IMR-90 (cell line): ENCODE data around the gene SUPT3H. TPM values are rescaled to one million over a fixed set of nuclear protein-coding genes. Genes with fewer than 3 reads are reported as not detected.

Experiments used
- ATAC-seq: fragments of 200-7000 bp; cut with Tn5 transposase; 2 replicates; pipeline ENCODE4 v1.9.1; 2020; ENCODE audit warnings: low read depth, mild to moderate bottlenecking, moderate library complexity
- BruUV-seq: library from RNA; stranded (reverse); fragments of 400-500 nt; replicated peaks from 2 replicates; lab custom pipeline; 2021; lab: Mats Ljungman, UMichigan
- CTCF ChIA-PET: fragments of 300-600 bp; formaldehyde crosslinking; extraction: SDS; loops from one replicate; lab custom pipeline; 2021; ENCODE audit warnings: antibody characterized with exemption; lab: Yijun Ruan, JAX
- POLR2A ChIA-PET: fragments of 300-600 bp; sonication (Branson Sonifier 250); formaldehyde crosslinking; loops from one replicate; lab custom pipeline; 2022; ENCODE audit warnings: antibody characterized with exemption; ENCODE audit not compliant: unreplicated experiment; lab: Charles Lee
- DNase-seq: peaks from one replicate; pipeline ENCODE4 v3.0.0; 2013
- H2AFZ ChIP-seq: replicated peaks from 2 replicates; pipeline ENCODE3; 2013; ENCODE audit warnings: low read length, mild to moderate bottlenecking; ENCODE audit not compliant: poor library complexity
- H2AK5ac ChIP-seq: 2 replicates; pipeline ENCODE4 v1.6.1; 2013; ENCODE audit warnings: low read depth, low read length, inconsistent platforms
- H2AK9ac ChIP-seq: replicated peaks from 2 replicates; pipeline ENCODE3; 2013; ENCODE audit warnings: mild to moderate bottlenecking, low read depth, low read length, moderate library complexity; ENCODE audit not compliant: poor library complexity
- H2BK120ac ChIP-seq: 2 replicates; pipeline ENCODE4 v1.6.1; 2013; ENCODE audit warnings: low read depth, low read length, inconsistent platforms
- H2BK15ac ChIP-seq: 3 replicates; pipeline ENCODE4 v1.6.1; 2013; ENCODE audit warnings: low read depth, low read length, inconsistent platforms
- H2BK20ac ChIP-seq: 2 replicates; pipeline ENCODE4 v1.6.1; 2013; ENCODE audit warnings: low read depth, mild to moderate bottlenecking, inconsistent platforms, low read length, moderate library complexity
- H2BK5ac ChIP-seq: 2 replicates; pipeline ENCODE4 v1.6.1; 2013; ENCODE audit warnings: mild to moderate bottlenecking, low read depth, low read length, inconsistent platforms; ENCODE audit not compliant: poor library complexity, severe bottlenecking
- H3K14ac ChIP-seq: replicated peaks from 2 replicates; pipeline ENCODE4 v1.6.1; 2013; ENCODE audit warnings: low read depth, low read length, inconsistent platforms
- H3K18ac ChIP-seq: 2 replicates; pipeline ENCODE4 v1.6.1; 2013; ENCODE audit warnings: low read depth, low read length, control low read depth
- H3K23ac ChIP-seq: 2 replicates; pipeline ENCODE4 v1.6.1; 2013; ENCODE audit warnings: low read depth, low read length, inconsistent platforms
- H3K27ac ChIP-seq: 2 replicates; pipeline ENCODE4 v1.5.1; 2013; ENCODE audit warnings: mild to moderate bottlenecking, control low read depth, low read length; ENCODE audit not compliant: insufficient read depth
- H3K27me3 ChIP-seq: 2 replicates; pipeline ENCODE4 v1.6.1; 2013; ENCODE audit warnings: low read length; ENCODE audit not compliant: control insufficient read depth, insufficient read depth
- H3K36me3 ChIP-seq: 2 replicates; pipeline ENCODE4 v1.6.1; 2013; ENCODE audit warnings: low read length, mixed read lengths; ENCODE audit not compliant: control insufficient read depth, insufficient read depth
- H3K4ac ChIP-seq: 2 replicates; pipeline ENCODE4 v1.6.1; 2013; ENCODE audit warnings: low read depth, low read length, inconsistent platforms
- H3K4me1 ChIP-seq: 2 replicates; pipeline ENCODE4 v1.6.1; 2013; ENCODE audit warnings: low read length, mixed read lengths; ENCODE audit not compliant: control insufficient read depth, insufficient read depth
- H3K4me2 ChIP-seq: 2 replicates; pipeline ENCODE4 v1.6.1; 2013; ENCODE audit warnings: low read depth, mild to moderate bottlenecking, control low read depth, low read length, moderate library complexity
- H3K4me3 ChIP-seq: 2 replicates; pipeline ENCODE4 v1.5.1; 2013; ENCODE audit warnings: low read depth, mild to moderate bottlenecking, control low read depth, low read length, moderate library complexity; ENCODE audit not compliant: insufficient read depth
- H3K56ac ChIP-seq: 2 replicates; pipeline ENCODE4 v1.6.1; 2013; ENCODE audit warnings: low read length, inconsistent platforms; ENCODE audit not compliant: insufficient read depth; ENCODE audit errors: extremely low read depth
- H3K79me1 ChIP-seq, 2 experiments: 2 replicates each; pipeline ENCODE4 v1.6.1; 2013; ENCODE audit warnings: low read length in 2 of 2, inconsistent platforms in 1 of 2, low read depth in 1 of 2
- H3K9ac ChIP-seq: 2 replicates; pipeline ENCODE4 v1.6.1; 2013; ENCODE audit warnings: low read depth, low read length, control low read depth
- H3K9me1 ChIP-seq: 2 replicates; pipeline ENCODE4 v1.6.1; 2013; ENCODE audit warnings: low read length, inconsistent platforms; ENCODE audit not compliant: insufficient read depth
- H3K9me3 ChIP-seq: 2 replicates; pipeline ENCODE4 v1.6.1; 2013; ENCODE audit warnings: low read length; ENCODE audit not compliant: control insufficient read depth, insufficient read depth
- H4K20me1 ChIP-seq: 2 replicates; pipeline ENCODE4 v1.6.1; 2013; ENCODE audit warnings: low read length, inconsistent platforms; ENCODE audit not compliant: insufficient read depth
- H4K5ac ChIP-seq: 2 replicates; pipeline ENCODE4 v1.6.1; 2013; ENCODE audit warnings: mild to moderate bottlenecking, low read depth, low read length, control low read depth
- H4K8ac ChIP-seq, 2 experiments: 2 replicates each; pipeline ENCODE4 v1.6.1; 2013; ENCODE audit warnings: low read depth in 2 of 2, low read length in 2 of 2, control low read depth in 1 of 2, inconsistent platforms in 1 of 2
- H4K91ac ChIP-seq: 2 replicates; pipeline ENCODE4 v1.6.1; 2013; ENCODE audit warnings: low read depth, low read length, inconsistent platforms; ENCODE audit not compliant: insufficient read depth
- BHLHE40 ChIP-seq: fragments of 150-350 bp; IDR thresholded peaks from 2 replicates; pipeline ENCODE4 v1.6.1; 2016; ENCODE audit warnings: mild to moderate bottlenecking, low read depth, low read length
- CEBPB ChIP-seq: IDR thresholded peaks from 2 replicates; pipeline ENCODE4 v1.6.1; 2012; ENCODE audit warnings: low read depth, low read length, improper control_type of control experiment
- ELK1 ChIP-seq: fragments of 150-350 bp; IDR thresholded peaks from 2 replicates; pipeline ENCODE4 v1.6.1; 2016; ENCODE audit warnings: low read depth, mild to moderate bottlenecking, low read length, moderate library complexity, borderline replicate concordance
- FOS ChIP-seq: fragments of 150-350 bp; IDR thresholded peaks from 2 replicates; pipeline ENCODE4 v1.6.1; 2016; ENCODE audit warnings: low read depth, low read length
- MAFK ChIP-seq: IDR thresholded peaks from 2 replicates; pipeline ENCODE4 v1.6.1; 2012; ENCODE audit warnings: low read depth, low read length, improper control_type of control experiment
- MAZ ChIP-seq: IDR thresholded peaks from 2 replicates; pipeline ENCODE4 v1.6.1; 2012; ENCODE audit warnings: low read depth, mild to moderate bottlenecking, low read length, improper control_type of control experiment, moderate library complexity, borderline replicate concordance
- MXI1 ChIP-seq: IDR thresholded peaks from 2 replicates; pipeline ENCODE4 v1.6.1; 2012; ENCODE audit warnings: low read depth, mild to moderate bottlenecking, low read length, moderate library complexity, borderline replicate concordance
- NFE2L2 ChIP-seq: fragments of 150-350 bp; IDR thresholded peaks from 2 replicates; pipeline ENCODE4 v1.6.1; 2016; ENCODE audit warnings: low read depth, mild to moderate bottlenecking, low read length
- POLR2A ChIP-seq: IDR thresholded peaks from 2 replicates; pipeline ENCODE4 v1.6.1; 2012; ENCODE audit warnings: mild to moderate bottlenecking, low read depth, low read length
- RAD21 ChIP-seq: IDR thresholded peaks from 2 replicates; pipeline ENCODE4 v1.6.1; 2012; ENCODE audit warnings: low read length, improper control_type of control experiment
- RCOR1 ChIP-seq: IDR thresholded peaks from 2 replicates; pipeline ENCODE4 v1.6.1; 2012; ENCODE audit warnings: mild to moderate bottlenecking, low read length, improper control_type of control experiment; ENCODE audit not compliant: insufficient replicate concordance
- RFX5 ChIP-seq: IDR thresholded peaks from 2 replicates; pipeline ENCODE4 v1.8.0; 2012; ENCODE audit warnings: low read depth, mild to moderate bottlenecking, low read length, moderate library complexity
- SMC3 ChIP-seq: fragments of 150-350 bp; IDR thresholded peaks from 2 replicates; pipeline ENCODE4 v1.6.1; 2016; ENCODE audit warnings: low read depth, mild to moderate bottlenecking, antibody characterized with exemption, low read length, moderate library complexity
- USF2 ChIP-seq: fragments of 150-350 bp; IDR thresholded peaks from 2 replicates; pipeline ENCODE4 v1.6.1; 2017; ENCODE audit warnings: mild to moderate bottlenecking, antibody characterized with exemption, low read length, low read depth
- WGBS, 2 experiments: methylation state at CpG; one replicate each; pipeline versions ENCODE4 v1.1.5 to v1.1.7; 2013; ENCODE audit warnings: missing lambda C conversion rate in 2 of 2; ENCODE audit not compliant: insufficient read length in 1 of 2; ENCODE audit errors: extremely low coverage in 2 of 2; 5-methylcytosine and 5-hydroxymethylcytosine counted together
- dilution Hi-C: fragments of 300-500 bp; cut with HindIII; formaldehyde crosslinking; loops from one replicate; pipeline ENCODE4 v1.14.3; 2018; ENCODE audit warnings: low sequenced_read_pairs; ENCODE audit not compliant: unreplicated experiment
- in situ Hi-C: fragments of 300-500 bp; cut with MboI; formaldehyde crosslinking; loops from 3 replicates; pipeline ENCODE4 v1.14.3; 2019; ENCODE audit warnings: low sequenced_read_pairs, inconsistent platforms, mixed read lengths
- intact Hi-C: fragments of 100-400 bp; cut with micrococcal nuclease; formaldehyde crosslinking; loops from 2 replicates; pipeline ENCODE4 v1.10.0; 2022
- polyA plus RNA-seq, 3 experiments: library from polyadenylated mRNA; depleted of rRNA; stranded (reverse); fragments of >200 nt; gene quantifications; 2 replicates each; pipeline ENCODE4 v1.2.3, GENCODE V29; 2012; ENCODE audit warnings: low replicate concordance in 1 of 3
- total RNA-seq: library from RNA; depleted of rRNA; stranded (reverse); fragments of >200 nt; gene quantifications from 2 replicates; pipeline ENCODE4 v1.2.3, GENCODE V29; 2012
- TF ChIP-seq, protein P1 (sequence below): conservative IDR thresholded peaks from 2 replicates; pipeline ENCODE4 v1.5.1; 2012; ENCODE audit warnings: mild to moderate bottlenecking, low read depth, low read length, improper control_type of control experiment

SUPT3H gene
- total and polyA plus RNA-seq, 2 of the 4 experiments (the other 2 are of a cell fraction), result 4.5 to 5.0 TPM

DNA sequence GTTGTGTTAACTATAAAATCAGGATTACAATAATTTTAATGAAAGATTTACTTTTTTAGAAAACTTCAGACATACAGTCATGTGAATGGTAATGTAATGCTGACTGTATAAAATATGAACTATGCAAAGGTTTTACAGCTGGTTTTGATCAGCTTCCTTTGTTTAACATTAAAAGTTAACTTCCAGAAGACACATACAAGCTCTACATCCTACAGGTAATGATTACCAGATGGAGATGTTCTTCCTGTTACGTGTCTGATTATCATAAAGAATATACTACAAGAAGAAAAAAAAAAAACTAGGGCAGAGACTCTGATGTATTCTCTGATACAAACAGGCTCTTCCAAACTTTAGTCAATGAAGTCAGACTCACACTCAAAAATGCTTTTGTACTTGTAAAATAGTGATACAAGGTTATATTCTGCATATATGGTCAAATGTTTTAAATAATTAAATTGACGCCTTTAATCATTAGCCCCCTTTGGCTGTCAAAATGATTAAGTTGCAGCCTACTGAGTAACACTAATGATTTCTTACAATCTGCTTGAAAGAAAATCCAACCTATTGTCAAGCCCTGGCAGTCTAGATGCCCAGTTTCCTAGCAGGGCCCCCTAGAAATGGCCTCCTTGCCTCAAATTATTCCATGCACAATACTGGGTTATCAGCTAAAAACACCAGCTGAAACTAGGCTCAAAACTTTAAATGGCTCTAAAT, 301.4 kb downstream of the SUPT3H start:
- no peaks in the 10 kb centered on the region for H3K36me3 ChIP-seq
- no peak for ATAC-seq
- no peak overlapping the region for H3K4me2 ChIP-seq
- CTCF ChIA-PET, result no interaction called here
- no CpG with 5 or more reads among the region's 2 CpGs for WGBS, 2 experiments
- no peak overlapping the region for H3K27ac ChIP-seq
- no peak overlapping the region for H3K56ac ChIP-seq
- no peak overlapping the region for H2AFZ ChIP-seq
- peaks cover 2% of the 10 kb centered on the region for H3K4me1 ChIP-seq
- no peak overlapping the region for H3K4ac ChIP-seq
- no peak overlapping the region for H4K8ac ChIP-seq
- no peak overlapping the region for H2BK15ac ChIP-seq
- no TSS peak for BruUV-seq
- H4K91ac ChIP-seq, result no peak overlapping the region
- in situ Hi-C loops (loop anchor here (25.0 kb wide), 1 partner anchor 636 kb away; no protein-coding TSS in a partner anchor), intact Hi-C loops (loop anchor here (5.0 to 10.0 kb wide), 2 partner anchors 301 to 412 kb away; partner anchors contain the start of gene SUPT3H), dilution Hi-C loops (no loop called here)
- POLR2A ChIA-PET, result no interaction called here
- no peak overlapping the region for H2AK9ac ChIP-seq
- H3K9ac ChIP-seq, result no peak overlapping the region
- H3K23ac ChIP-seq, result no peak overlapping the region
- H3K9me3 ChIP-seq, result peaks cover 9% of the 10 kb centered on the region
- peak overlapping the region; percentile 46; the same call in 1 of the 2 replicates for H3K18ac ChIP-seq
- no peak overlapping the region for H4K5ac ChIP-seq
- no peak overlapping the region for H3K4me3 ChIP-seq
- H2BK5ac ChIP-seq, result peak overlapping the region; percentile 69
- no peaks in the 10 kb centered on the region for H3K9me1 ChIP-seq
- no peaks in the 10 kb centered on the region for H3K27me3 ChIP-seq
- peak; percentile 73 for DNase-seq
- no peak overlapping the region for H2AK5ac ChIP-seq
- H3K79me1 ChIP-seq, result no peaks in the 10 kb centered on the region
- no peak overlapping the region for H3K14ac ChIP-seq
- H2BK20ac ChIP-seq, result no peak overlapping the region
- H2BK120ac ChIP-seq, result no peak overlapping the region
- no peaks in the 10 kb centered on the region for H4K20me1 ChIP-seq
- no peak for TF ChIP-seq FOS
- TF ChIP-seq CEBPB, result no peak
- no peak for TF ChIP-seq RCOR1
- TF ChIP-seq MAZ, result no peak
- no peak for TF ChIP-seq MAFK
- no peak for TF ChIP-seq POLR2A
- no peak for TF ChIP-seq SMC3
- no peak for TF ChIP-seq NFE2L2
- TF ChIP-seq ELK1, result no peak
- TF ChIP-seq MXI1, result no peak
- TF ChIP-seq USF2, result no peak
- no peak for TF ChIP-seq RAD21
- TF ChIP-seq BHLHE40, result no peak
- no peak for TF ChIP-seq RFX5
- TF ChIP-seq, protein P1, sequence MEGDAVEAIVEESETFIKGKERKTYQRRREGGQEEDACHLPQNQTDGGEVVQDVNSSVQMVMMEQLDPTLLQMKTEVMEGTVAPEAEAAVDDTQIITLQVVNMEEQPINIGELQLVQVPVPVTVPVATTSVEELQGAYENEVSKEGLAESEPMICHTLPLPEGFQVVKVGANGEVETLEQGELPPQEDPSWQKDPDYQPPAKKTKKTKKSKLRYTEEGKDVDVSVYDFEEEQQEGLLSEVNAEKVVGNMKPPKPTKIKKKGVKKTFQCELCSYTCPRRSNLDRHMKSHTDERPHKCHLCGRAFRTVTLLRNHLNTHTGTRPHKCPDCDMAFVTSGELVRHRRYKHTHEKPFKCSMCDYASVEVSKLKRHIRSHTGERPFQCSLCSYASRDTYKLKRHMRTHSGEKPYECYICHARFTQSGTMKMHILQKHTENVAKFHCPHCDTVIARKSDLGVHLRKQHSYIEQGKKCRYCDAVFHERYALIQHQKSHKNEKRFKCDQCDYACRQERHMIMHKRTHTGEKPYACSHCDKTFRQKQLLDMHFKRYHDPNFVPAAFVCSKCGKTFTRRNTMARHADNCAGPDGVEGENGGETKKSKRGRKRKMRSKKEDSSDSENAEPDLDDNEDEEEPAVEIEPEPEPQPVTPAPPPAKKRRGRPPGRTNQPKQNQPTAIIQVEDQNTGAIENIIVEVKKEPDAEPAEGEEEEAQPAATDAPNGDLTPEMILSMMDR, result no peak
